Thyroid gland (tissue), 4 donors: ENCODE data around the gene CCBE1.

Experiments
- POLR2A ChIP-seq, 2 donors: fragments of 450-650 bp; IDR thresholded peaks; one replicate each; pipeline ENCODE4 v1.6.1; 2017; ENCODE audit warnings: antibody characterized with exemption in 2 of 2, mild to moderate bottlenecking in 2 of 2, moderate library complexity in 1 of 2
- TF ChIP-seq, protein P1 (sequence below), 6 experiments: fragments of 200-600 bp in 3 of 6; fragments of 450-650 bp in 3 of 6; sonication (generic) in 3 of 6; IDR thresholded peaks; one replicate each; pipeline ENCODE4 v1.5.1; 2016 to 2019; ENCODE audit warnings: antibody characterized with exemption in 6 of 6, mild to moderate bottlenecking in 2 of 6, inconsistent platforms in 1 of 6, moderate library complexity in 1 of 6

DNA sequence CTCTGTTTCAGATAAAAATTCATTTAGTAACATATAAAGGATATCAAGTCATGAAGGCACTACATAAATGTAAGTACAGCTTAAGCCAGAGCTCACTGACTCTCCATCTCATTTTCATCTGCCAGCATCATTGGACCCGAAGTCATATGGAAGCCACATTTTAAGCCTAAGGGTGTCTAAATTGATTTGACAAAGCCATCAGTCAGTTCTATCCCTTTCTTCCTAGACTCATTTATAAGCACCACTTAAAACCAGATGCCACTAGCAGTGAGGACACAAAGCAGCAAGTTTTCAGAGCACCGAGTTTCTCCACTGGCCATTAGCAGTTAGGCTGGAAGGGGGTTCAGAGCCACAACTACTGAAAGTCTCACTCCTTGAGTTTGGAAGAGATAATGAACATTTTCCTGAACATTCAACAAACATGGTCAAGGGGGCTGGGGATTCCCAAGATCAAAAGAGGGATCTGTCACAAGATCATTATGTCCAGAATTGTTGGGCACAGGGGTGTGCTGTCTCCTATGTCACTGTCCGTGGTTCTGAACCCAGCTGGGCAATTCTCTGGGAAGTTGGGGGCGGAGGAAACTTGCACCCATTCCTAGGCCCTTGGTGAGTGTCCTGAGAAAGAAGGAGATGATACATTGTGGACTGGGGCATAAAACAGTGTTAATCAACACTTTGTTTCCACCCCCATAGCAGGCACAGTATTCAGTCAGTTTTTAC is 179.6 kb downstream of the CCBE1 start:
- TF ChIP-seq, protein P1, sequence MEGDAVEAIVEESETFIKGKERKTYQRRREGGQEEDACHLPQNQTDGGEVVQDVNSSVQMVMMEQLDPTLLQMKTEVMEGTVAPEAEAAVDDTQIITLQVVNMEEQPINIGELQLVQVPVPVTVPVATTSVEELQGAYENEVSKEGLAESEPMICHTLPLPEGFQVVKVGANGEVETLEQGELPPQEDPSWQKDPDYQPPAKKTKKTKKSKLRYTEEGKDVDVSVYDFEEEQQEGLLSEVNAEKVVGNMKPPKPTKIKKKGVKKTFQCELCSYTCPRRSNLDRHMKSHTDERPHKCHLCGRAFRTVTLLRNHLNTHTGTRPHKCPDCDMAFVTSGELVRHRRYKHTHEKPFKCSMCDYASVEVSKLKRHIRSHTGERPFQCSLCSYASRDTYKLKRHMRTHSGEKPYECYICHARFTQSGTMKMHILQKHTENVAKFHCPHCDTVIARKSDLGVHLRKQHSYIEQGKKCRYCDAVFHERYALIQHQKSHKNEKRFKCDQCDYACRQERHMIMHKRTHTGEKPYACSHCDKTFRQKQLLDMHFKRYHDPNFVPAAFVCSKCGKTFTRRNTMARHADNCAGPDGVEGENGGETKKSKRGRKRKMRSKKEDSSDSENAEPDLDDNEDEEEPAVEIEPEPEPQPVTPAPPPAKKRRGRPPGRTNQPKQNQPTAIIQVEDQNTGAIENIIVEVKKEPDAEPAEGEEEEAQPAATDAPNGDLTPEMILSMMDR (IDR thresholded peaks at IDR 0.05): no peak
- TF ChIP-seq POLR2A (IDR thresholded peaks at IDR 0.05): no peak
